PC-3 (cell line): ENCODE measurements around the gene CPVL. TPM values are rescaled to one million over a fixed set of nuclear protein-coding genes. Genes with fewer than 3 reads are reported as not detected.

ENCODE experiments used
- ATAC-seq: fragments of 200-7000 bp; cut with Tn5 transposase; 2 replicates; pipeline ENCODE4 v1.9.1; 2020; ENCODE audit warnings: mild to moderate bottlenecking, moderate library complexity
- BruUV-seq: library from RNA; stranded (reverse); fragments of 400-500 nt; replicated peaks from 2 replicates; lab custom pipeline; 2021; lab: Mats Ljungman, UMichigan
- CTCF ChIA-PET: fragments of 300-600 bp; sonication (Branson Sonifier 250); formaldehyde crosslinking; loops from one replicate; lab custom pipeline; 2022; ENCODE audit warnings: antibody characterized with exemption; lab: Charles Lee
- POLR2A ChIA-PET: fragments of 300-600 bp; sonication (Branson Sonifier 250); formaldehyde crosslinking; loops from one replicate; lab custom pipeline; 2022; ENCODE audit warnings: antibody characterized with exemption; ENCODE audit not compliant: unreplicated experiment; lab: Charles Lee
- DNase-seq: peaks from one replicate; pipeline ENCODE4 v3.0.0-alpha.2; 2015
- H2AFZ ChIP-seq: fragments of 300-600 bp; sonication (generic); 2 replicates; pipeline ENCODE4 v1.6.0; 2016; ENCODE audit warnings: antibody characterized with exemption, low read length
- H3F3A ChIP-seq: fragments of 300-600 bp; sonication (generic); one replicate; pipeline ENCODE4 v1.6.0; 2017; ENCODE audit warnings: antibody characterized with exemption, low read length, control low read depth, mild to moderate bottlenecking; ENCODE audit not compliant: unreplicated experiment
- H3K27ac ChIP-seq: fragments of 300-600 bp; sonication (generic); 2 replicates; pipeline ENCODE4 v1.5.1; 2016; ENCODE audit warnings: mild to moderate bottlenecking, low read length
- H3K27me3 ChIP-seq: fragments of 300-600 bp; sonication (generic); 2 replicates; pipeline ENCODE4 v1.6.1; 2016; ENCODE audit warnings: low read length, mixed read lengths
- H3K36me3 ChIP-seq: fragments of 300-600 bp; sonication (generic); 2 replicates; pipeline ENCODE4 v1.6.1; 2016; ENCODE audit warnings: low read depth, mixed run types, low read length, mixed read lengths
- H3K4me1 ChIP-seq: fragments of 300-600 bp; sonication (generic); 2 replicates; pipeline ENCODE4 v1.5.1; 2016; ENCODE audit warnings: low read length; ENCODE audit not compliant: insufficient read depth
- H3K4me2 ChIP-seq: fragments of 300-600 bp; sonication (generic); 2 replicates; pipeline ENCODE4 v1.6.0; 2016; ENCODE audit warnings: low read length
- H3K4me3 ChIP-seq: fragments of 300-600 bp; sonication (generic); 2 replicates; pipeline ENCODE4 v1.5.1; 2016; ENCODE audit warnings: mild to moderate bottlenecking, low read length, mixed read lengths
- H3K79me2 ChIP-seq: fragments of 300-600 bp; sonication (generic); 2 replicates; pipeline ENCODE4 v1.6.1; 2017; ENCODE audit warnings: low read length, mixed read lengths
- H3K9ac ChIP-seq: fragments of 300-600 bp; sonication (generic); 2 replicates; pipeline ENCODE4 v1.6.0; 2016; ENCODE audit warnings: mild to moderate bottlenecking, low read length
- H3K9me2 ChIP-seq: fragments of 300-600 bp; sonication (generic); replicated peaks from 2 replicates; pipeline ENCODE4 v1.6.1; 2016; ENCODE audit warnings: mixed run types, low read length, mixed read lengths
- H3K9me3 ChIP-seq: fragments of 300-600 bp; sonication (generic); 2 replicates; pipeline ENCODE4 v1.6.1; 2016; ENCODE audit warnings: low read length, mixed read lengths
- H4K20me1 ChIP-seq: fragments of 300-600 bp; sonication (generic); 2 replicates; pipeline ENCODE4 v1.6.1; 2016; ENCODE audit warnings: low read length, mixed read lengths
- EZH2 ChIP-seq: fragments of 300-600 bp; sonication (generic); IDR thresholded peaks from one replicate; pipeline ENCODE4 v1.6.1; 2017; ENCODE audit warnings: antibody characterized with exemption, mild to moderate bottlenecking, low read length; ENCODE audit not compliant: unreplicated experiment
- EZH2phosphoT487 ChIP-seq: fragments of 300-600 bp; sonication (generic); IDR thresholded peaks from 2 replicates; pipeline ENCODE4 v1.6.1; 2018; ENCODE audit warnings: mild to moderate bottlenecking, antibody characterized with exemption, low read length, borderline replicate concordance
- intact Hi-C: fragments of 100-400 bp; cut with micrococcal nuclease; formaldehyde crosslinking; loops from 2 replicates; pipeline ENCODE4 v1.9.0; 2023
- total RNA-seq: library from RNA; depleted of rRNA; stranded (reverse); fragments of >200 nt; gene quantifications from 2 replicates; pipeline ENCODE4 v1.2.3, GENCODE V29; 2014
- TF ChIP-seq, protein P1 (sequence below): fragments of 300-600 bp; sonication (generic); conservative IDR thresholded peaks from 2 replicates; pipeline ENCODE4 v1.5.1; 2017; ENCODE audit warnings: antibody characterized with exemption, low read depth, mild to moderate bottlenecking, low read length

Gene CPVL
- total RNA-seq, 1 experiment from 2014 or later = 14.7 TPM

DNA sequence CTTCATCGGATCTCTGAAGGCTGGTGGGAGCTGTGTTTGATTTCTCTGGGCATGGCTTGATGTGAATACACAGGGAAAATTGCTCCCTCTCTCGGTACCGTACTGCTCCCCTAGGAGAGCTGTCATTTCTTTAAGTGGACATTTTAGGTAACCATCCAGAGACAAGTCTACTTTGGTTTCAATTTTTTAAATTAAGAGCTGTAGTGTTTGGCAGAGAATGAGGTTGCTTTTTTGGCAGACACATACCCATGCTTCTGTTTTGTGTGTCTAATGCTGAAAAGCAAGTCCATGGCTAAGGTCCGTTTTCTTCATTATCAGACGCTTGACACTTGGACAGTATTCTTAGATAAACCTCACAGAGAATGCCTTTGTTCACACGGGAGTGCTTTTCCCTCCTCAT is 127.0 kb downstream of the CPVL start:
- ATAC-seq = no peak
- H3K4me3 ChIP-seq = no peak overlapping the region
- H3K9ac ChIP-seq = no peak overlapping the region
- no peak overlapping the region for H3K4me2 ChIP-seq
- ChIA-PET CTCF (interaction anchor here (0.7 kb wide), 1 partner anchor 324 kb away, joined by 3 read pairs; no protein-coding TSS in a partner anchor), POLR2A (no interaction called here)
- intact Hi-C loops = no loop called here
- no peaks in the 10 kb centered on the region for H3K79me2 ChIP-seq
- no peak overlapping the region for H3K27ac ChIP-seq
- no peaks in the 10 kb centered on the region for H4K20me1 ChIP-seq
- H3K9me2 ChIP-seq = no peaks in the 10 kb centered on the region
- H2AFZ ChIP-seq = no peak overlapping the region
- no peaks in the 10 kb centered on the region for H3K4me1 ChIP-seq
- TF ChIP-seq, protein P1, sequence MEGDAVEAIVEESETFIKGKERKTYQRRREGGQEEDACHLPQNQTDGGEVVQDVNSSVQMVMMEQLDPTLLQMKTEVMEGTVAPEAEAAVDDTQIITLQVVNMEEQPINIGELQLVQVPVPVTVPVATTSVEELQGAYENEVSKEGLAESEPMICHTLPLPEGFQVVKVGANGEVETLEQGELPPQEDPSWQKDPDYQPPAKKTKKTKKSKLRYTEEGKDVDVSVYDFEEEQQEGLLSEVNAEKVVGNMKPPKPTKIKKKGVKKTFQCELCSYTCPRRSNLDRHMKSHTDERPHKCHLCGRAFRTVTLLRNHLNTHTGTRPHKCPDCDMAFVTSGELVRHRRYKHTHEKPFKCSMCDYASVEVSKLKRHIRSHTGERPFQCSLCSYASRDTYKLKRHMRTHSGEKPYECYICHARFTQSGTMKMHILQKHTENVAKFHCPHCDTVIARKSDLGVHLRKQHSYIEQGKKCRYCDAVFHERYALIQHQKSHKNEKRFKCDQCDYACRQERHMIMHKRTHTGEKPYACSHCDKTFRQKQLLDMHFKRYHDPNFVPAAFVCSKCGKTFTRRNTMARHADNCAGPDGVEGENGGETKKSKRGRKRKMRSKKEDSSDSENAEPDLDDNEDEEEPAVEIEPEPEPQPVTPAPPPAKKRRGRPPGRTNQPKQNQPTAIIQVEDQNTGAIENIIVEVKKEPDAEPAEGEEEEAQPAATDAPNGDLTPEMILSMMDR = no peak
- TF ChIP-seq EZH2 (no peak), EZH2phosphoT487 (no peak)
- 0 out of 2 replicates have a peak, but pooled peaks cover 4% of the 10 kb centered on the region for H3K9me3 ChIP-seq
- no peaks in the 10 kb centered on the region for H3K36me3 ChIP-seq
- no TSS peak for BruUV-seq
- no peaks in the 10 kb centered on the region for H3K27me3 ChIP-seq
- no peak for DNase-seq
- no peaks in the 10 kb centered on the region for H3F3A ChIP-seq

DNA sequence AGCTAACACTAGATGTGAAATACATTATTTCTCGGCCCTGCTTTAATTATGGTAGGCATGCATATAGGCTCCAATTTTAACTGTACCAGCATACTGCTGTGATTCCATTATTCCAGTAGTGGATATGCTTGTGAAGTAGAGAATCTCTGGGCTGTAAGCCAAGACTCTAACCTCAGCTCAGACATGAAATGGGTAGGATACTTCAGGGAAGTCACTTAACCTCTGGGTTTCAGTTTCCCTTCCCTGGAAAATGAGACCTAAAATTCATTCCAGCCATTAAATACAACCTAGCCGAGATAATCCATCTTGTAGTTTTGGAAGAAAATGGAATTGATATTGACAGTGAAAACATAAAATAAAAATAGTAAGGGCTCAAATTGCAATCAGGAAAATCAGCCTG is 128.6 kb downstream of the CPVL start:
- Histone ChIP-seq H3K27ac (no peak overlapping the region), H3F3A (no peaks in the 10 kb centered on the region), H3K79me2 (no peaks in the 10 kb centered on the region), H3K36me3 (no peaks in the 10 kb centered on the region), H3K4me2 (no peak overlapping the region), H4K20me1 (no peaks in the 10 kb centered on the region), H3K9ac (no peak overlapping the region), H3K4me3 (no peak overlapping the region), H3K27me3 (no peaks in the 10 kb centered on the region), H2AFZ (no peak overlapping the region), H3K4me1 (no peaks in the 10 kb centered on the region), H3K9me3 (no peaks in the 10 kb centered on the region), H3K9me2 (no peaks in the 10 kb centered on the region)
- ChIA-PET CTCF (no interaction called here), POLR2A (no interaction called here)
- DNase-seq = no peak
- no peak for TF ChIP-seq EZH2phosphoT487
- no peak for TF ChIP-seq EZH2
- TF ChIP-seq, protein P1 = no peak
- intact Hi-C loops = no loop called here
- no TSS peak for BruUV-seq
- no peak for ATAC-seq

DNA sequence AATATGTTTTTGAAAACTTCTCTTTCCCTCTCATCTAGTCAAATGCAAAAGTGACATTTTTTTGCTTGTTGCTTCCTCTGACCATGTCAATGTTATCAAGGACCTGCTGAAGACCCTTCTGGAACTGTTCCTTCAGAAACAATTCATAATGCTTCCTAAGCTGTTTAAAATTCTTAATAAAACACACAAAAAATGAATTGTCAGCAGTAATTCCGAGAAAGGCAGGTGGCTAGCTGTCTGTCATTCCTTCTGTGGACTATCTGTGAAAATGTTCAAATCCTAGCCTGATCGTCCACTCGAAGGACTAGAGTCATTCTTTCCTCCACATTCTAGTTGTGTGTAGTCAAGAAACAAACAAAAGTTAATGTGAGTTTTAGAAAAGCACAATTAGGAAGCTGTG is 131.6 kb downstream of the CPVL start:
- intact Hi-C loops = no loop called here
- no peaks in the 10 kb centered on the region for H3K27me3 ChIP-seq
- H3K4me1 ChIP-seq = no peaks in the 10 kb centered on the region
- H3F3A ChIP-seq = no peaks in the 10 kb centered on the region
- H3K9me3 ChIP-seq = no peaks in the 10 kb centered on the region
- no TSS peak for BruUV-seq
- ChIA-PET CTCF (no interaction called here), POLR2A (no interaction called here)
- H4K20me1 ChIP-seq = no peaks in the 10 kb centered on the region
- H3K4me2 ChIP-seq = no peak overlapping the region
- no peaks in the 10 kb centered on the region for H3K9me2 ChIP-seq
- DNase-seq (no peak), ATAC-seq (no peak)
- no peaks in the 10 kb centered on the region for H3K36me3 ChIP-seq
- no peak overlapping the region for H3K9ac ChIP-seq
- H3K27ac ChIP-seq = no peak overlapping the region
- TF ChIP-seq EZH2 (no peak), EZH2phosphoT487 (no peak)
- TF ChIP-seq, protein P1 = no peak
- H3K4me3 ChIP-seq = no peak overlapping the region
- no peak overlapping the region for H2AFZ ChIP-seq
- no peaks in the 10 kb centered on the region for H3K79me2 ChIP-seq
